ENCODE data around the gene GRB2.
A peak's percentile ranks its signal among the peaks of the same experiment; 100 is the strongest.
"Not testable (repeated sequence)": the region's sequence is repeated elsewhere in the genome, so short reads cannot be mapped to it uniquely, and the experiment has no call there.

The GRB2 gene

DNA sequence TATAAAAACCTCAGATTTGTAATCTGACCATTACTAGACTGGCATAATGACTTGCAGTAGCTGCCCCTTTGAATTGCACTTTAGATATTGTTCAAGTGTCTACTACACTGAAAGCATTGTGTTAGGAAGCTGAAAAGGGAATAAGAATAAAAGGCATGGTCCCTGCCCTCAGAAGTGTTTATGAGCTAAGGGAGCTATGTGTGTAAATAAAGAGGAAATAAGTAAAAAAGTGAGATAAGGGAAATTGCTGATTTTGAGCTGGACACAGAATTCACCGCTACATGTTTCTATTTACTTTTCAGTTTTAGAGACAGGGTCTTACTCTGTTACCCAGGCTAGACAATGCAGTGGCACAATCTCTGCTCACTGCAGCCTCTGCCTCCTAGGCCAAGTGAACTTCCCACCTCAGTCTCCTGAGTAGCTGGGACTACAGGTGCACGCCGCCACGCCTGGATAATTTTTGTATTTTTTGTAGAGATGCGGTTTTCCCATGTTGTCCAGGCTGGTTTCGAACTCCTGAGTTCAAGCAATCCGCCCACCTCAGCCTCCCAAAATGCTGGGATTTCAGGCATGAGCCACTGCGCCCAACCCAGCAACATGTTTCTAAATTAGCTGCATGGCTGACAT is 57.0 kb downstream of the GRB2 start:
- peaks cover 75% of the 10 kb centered on the region for H3K4me1 Mint-ChIP-seq
- H3K36me3 Mint-ChIP-seq (ENCODE audit: low read depth): peaks cover 4% of the 10 kb centered on the region
- H3K4me3 Mint-ChIP-seq: no peak overlapping the region
- H3K9me3 Mint-ChIP-seq: no peaks in the 10 kb centered on the region
- TF ChIP-seq, protein P1, sequence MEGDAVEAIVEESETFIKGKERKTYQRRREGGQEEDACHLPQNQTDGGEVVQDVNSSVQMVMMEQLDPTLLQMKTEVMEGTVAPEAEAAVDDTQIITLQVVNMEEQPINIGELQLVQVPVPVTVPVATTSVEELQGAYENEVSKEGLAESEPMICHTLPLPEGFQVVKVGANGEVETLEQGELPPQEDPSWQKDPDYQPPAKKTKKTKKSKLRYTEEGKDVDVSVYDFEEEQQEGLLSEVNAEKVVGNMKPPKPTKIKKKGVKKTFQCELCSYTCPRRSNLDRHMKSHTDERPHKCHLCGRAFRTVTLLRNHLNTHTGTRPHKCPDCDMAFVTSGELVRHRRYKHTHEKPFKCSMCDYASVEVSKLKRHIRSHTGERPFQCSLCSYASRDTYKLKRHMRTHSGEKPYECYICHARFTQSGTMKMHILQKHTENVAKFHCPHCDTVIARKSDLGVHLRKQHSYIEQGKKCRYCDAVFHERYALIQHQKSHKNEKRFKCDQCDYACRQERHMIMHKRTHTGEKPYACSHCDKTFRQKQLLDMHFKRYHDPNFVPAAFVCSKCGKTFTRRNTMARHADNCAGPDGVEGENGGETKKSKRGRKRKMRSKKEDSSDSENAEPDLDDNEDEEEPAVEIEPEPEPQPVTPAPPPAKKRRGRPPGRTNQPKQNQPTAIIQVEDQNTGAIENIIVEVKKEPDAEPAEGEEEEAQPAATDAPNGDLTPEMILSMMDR (IDR thresholded peaks at IDR 0.05; ENCODE audit: unreplicated experiment in 3 of 3): no peak
- H3K27ac Mint-ChIP-seq: peak overlapping the region in 2 of 3 experiments; percentile 18 to 22
- no peaks in the 10 kb centered on the region for H3K27me3 Mint-ChIP-seq (ENCODE audit: low read depth)

DNA sequence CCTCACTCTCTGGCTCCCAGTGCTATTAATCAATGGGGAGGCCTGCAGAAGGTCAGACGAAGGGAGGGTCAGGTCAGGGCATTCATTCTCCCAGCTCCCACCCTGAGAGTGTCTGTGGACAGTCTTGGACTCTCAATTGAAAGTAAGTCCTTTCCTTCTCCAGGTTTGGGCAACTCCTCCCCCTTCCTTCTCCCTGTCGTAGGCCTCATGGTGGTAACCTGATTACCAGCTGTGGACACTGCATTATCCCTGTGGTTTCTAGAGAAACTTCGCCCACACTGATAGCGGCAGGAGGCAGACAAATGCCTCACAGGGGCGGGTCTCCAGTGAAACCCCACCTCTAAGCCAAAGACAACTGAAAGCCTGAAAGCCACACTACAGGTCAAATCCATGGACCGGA is 58.6 kb downstream of the GRB2 start:
- Mint-ChIP-seq H3K4me3 (peak overlapping the region; percentile 6 to 21 (median 12)), H3K9me3 (no peaks in the 10 kb centered on the region), H3K4me1 (peaks cover 81% of the 10 kb centered on the region), H3K27ac (peak overlapping the region; percentile 49 to 56 (median 55)), H3K36me3 (ENCODE audit: low read depth) (no peaks in the 10 kb centered on the region), H3K27me3 (ENCODE audit: low read depth) (no peaks in the 10 kb centered on the region)
- TF ChIP-seq, protein P1 (IDR thresholded peaks at IDR 0.05; ENCODE audit: unreplicated experiment in 3 of 3): no peak

DNA sequence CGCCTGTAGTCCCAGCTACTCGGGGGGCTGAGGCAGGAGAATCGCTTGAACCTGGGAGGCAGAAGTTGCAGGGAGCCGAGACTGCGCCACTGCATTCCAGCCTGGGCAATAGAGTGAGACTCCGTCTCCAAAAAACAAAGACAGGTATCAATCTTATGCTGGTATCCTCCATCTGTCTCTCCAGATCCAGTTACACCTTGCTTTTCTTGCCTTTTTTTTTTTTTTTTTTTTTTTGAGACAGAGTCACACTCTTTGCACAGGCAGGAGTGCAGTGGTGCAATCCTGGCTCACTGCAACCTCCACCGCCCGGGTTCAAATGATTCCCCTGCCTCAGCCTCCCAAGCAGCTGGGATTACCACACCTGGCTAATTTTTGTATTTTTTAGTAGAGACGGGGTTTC is 59.1 kb downstream of the GRB2 start:
- not testable (repeated sequence) for H3K9me3 Mint-ChIP-seq; H3K27me3 Mint-ChIP-seq (ENCODE audit: low read depth); H3K27ac Mint-ChIP-seq; H3K36me3 Mint-ChIP-seq (ENCODE audit: low read depth); H3K4me3 Mint-ChIP-seq
- H3K4me1 Mint-ChIP-seq: peaks cover 79% of the 10 kb centered on the region

DNA sequence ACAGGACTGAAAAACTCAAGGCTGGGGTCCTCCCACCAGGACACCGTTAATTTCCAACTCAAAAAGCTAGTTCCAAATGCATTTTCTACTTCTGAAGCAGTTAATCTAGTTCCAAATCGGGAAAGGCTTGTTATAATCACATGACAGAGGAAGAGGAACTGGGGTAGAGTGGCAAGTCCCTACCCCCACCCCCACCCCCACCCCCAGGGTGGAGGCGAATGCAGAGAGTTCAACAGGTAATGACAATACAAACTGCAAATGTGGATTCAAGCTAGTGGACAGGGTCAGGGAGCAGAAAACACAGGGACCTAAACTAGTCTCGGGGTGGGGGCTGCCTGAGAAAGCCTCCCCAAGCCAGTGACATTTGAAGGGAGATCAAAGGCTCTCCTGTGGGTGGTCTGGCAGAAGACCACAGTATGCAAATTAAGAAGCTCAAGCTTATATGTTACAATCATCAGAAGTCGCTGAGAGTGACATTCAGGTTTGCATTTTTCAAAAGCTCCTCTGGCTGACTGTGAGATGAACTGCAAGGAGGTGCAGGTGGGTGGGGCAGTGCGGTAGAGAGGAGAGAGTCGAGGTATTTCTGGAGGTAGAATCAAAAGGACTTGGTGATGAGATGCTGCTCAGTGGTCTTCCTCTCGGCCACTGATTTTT is 59.8 kb downstream of the GRB2 start:
- peak overlapping the region in 1 of 3 experiments; percentile 48 for H3K4me3 Mint-ChIP-seq
- no peaks in the 10 kb centered on the region for H3K36me3 Mint-ChIP-seq (ENCODE audit: low read depth)
- peaks cover 75% of the 10 kb centered on the region for H3K4me1 Mint-ChIP-seq
- no peaks in the 10 kb centered on the region for H3K27me3 Mint-ChIP-seq (ENCODE audit: low read depth)
- peak overlapping the region; percentile 37 to 85 (median 65) for H3K27ac Mint-ChIP-seq
- TF ChIP-seq, protein P1 (IDR thresholded peaks at IDR 0.05; ENCODE audit: unreplicated experiment in 3 of 3): no peak
- no peaks in the 10 kb centered on the region for H3K9me3 Mint-ChIP-seq

DNA sequence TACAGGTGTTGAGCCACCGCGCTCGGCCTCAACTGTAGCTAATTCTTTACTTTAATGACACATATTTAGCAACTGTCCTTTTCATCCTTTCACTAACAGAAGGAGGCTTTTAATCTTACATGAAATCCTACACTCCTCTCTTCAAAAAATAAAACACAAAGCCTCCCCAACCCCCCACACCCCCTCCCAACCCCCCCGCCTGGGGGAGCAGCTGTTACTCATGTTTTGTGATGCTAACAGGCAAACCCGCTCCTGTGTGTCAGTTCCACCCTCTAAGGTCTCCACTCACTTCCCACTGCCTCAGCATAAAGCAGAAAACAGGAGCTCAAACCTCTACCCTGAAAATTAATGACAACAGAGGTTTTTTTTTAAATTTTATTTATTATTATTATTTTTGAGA is 60.8 kb downstream of the GRB2 start:
- Mint-ChIP-seq H3K4me1 (peaks cover 74% of the 10 kb centered on the region), H3K27ac (peak overlapping the region in 1 of 3 experiments; percentile 60), H3K27me3 (ENCODE audit: low read depth) (no peaks in the 10 kb centered on the region), H3K9me3 (no peaks in the 10 kb centered on the region), H3K36me3 (ENCODE audit: low read depth) (no peaks in the 10 kb centered on the region), H3K4me3 (no peak overlapping the region)
- TF ChIP-seq, protein P1 (IDR thresholded peaks at IDR 0.05; ENCODE audit: unreplicated experiment in 3 of 3): no peak

DNA sequence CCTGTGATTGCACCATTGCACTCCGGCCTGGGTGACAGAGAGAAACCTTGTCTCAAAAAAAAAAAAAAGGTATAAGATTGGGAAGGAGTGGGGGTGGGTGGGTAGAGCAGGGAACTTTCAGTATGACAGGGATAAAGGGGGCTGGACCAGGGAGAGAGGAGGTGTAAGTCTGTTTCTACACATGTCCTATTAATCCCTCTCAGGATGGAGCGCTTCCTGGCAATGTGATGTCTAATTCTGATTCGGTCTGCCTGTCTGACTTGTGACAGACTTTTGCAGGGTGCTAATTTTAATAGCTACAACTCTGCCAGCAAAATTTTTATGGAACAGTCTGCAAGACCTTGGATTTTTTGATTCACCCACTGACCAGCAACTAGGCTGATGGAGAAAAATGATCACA is 62.5 kb downstream of the GRB2 start:
- H3K4me1 Mint-ChIP-seq: peaks cover 74% of the 10 kb centered on the region
- no peaks in the 10 kb centered on the region for H3K9me3 Mint-ChIP-seq
- no peaks in the 10 kb centered on the region for H3K27me3 Mint-ChIP-seq (ENCODE audit: low read depth)
- TF ChIP-seq, protein P1 (IDR thresholded peaks at IDR 0.05; ENCODE audit: unreplicated experiment in 3 of 3): no peak
- no peak overlapping the region for H3K4me3 Mint-ChIP-seq
- H3K27ac Mint-ChIP-seq: no peak overlapping the region
- H3K36me3 Mint-ChIP-seq (ENCODE audit: low read depth): no peaks in the 10 kb centered on the region

Measured in nephron (organoid).